Sciatic nerve (tissue), 2 donors: ENCODE data around the gene CADM2. TPM values are rescaled to one million over a fixed set of nuclear protein-coding genes. Genes with fewer than 3 reads are reported as not detected.

Experiments used
- ATAC-seq: fragments of 200-7000 bp; cut with Tn5 transposase; one replicate; pipeline ENCODE4 v1.9.1; 2020; ENCODE audit warnings: mild to moderate bottlenecking, moderate library complexity
- DNase-seq: peaks from one replicate; pipeline ENCODE4 v3.0.0-alpha.2; 2020; ENCODE audit warnings: low spot score
- intact Hi-C: fragments of 100-400 bp; cut with DNase I; formaldehyde crosslinking; loops from one replicate; pipeline ENCODE4 v1.14.2; 2022
- total RNA-seq: library from RNA; stranded (reverse); fragmentation: NEBNext Ultra II Directional; extraction: Animal tissue kit (Norgen Biotek cat#: 25700); gene quantifications from one replicate; pipeline ENCODE4 v1.2.1, GENCODE V29; 2021
- donor health status: DM: no; HTN: no; CAD: no.
- donor health status: DM: no; HTN: no; CAD: no.

CADM2 gene
- total RNA-seq, 1 donor from 2014 or later, result 60.8 TPM

- ATAC-seq (no peak), DNase-seq (no peak)
- intact Hi-C loops, result no loop called here
Measured at GRCh38 chr3:84980011-84980410, 21.2 kb downstream of the CADM2 start.

DNA sequence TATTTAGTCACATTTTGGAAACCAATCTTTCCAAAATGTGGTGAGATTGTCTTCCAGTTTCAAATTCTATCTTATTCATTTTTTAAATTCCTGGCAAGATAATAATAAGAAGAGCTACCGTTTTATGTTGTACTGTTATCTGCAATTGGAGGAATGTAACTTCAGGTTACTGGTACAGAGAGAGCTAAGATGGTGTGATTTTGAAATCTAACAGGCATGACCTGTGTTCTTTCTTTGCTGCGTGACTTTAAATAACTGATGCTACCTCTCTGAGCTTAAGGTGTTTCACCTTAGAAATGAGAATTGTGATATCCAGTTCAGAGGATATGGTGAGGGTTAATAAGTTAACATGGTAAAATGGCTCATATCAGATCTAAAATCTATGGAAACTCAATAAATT is 21.7 kb downstream of the CADM2 start:
- intact Hi-C loops, result no loop called here
- DNase-seq (no peak), ATAC-seq (no peak)

DNA sequence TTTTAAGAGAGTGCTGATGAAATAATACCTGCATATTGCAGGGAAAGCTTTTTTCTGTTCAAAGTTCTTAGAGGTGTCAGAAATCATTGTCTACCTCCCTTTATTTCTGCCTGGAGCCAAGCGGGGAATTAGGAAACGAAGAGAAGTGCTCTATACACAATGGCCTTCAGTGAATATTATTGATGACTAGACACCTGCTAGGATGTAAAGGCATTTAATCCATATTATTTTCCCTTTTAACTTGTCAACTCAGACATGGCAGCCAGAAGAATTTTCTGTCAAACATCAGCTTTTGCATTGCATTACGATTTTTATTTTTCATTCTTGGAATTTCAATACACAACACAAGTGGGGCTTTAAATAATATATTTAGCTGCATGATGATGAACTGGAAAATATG is 24.7 kb downstream of the CADM2 start:
- no peak for ATAC-seq
- intact Hi-C loops, result no loop called here
- DNase-seq, result no peak

DNA sequence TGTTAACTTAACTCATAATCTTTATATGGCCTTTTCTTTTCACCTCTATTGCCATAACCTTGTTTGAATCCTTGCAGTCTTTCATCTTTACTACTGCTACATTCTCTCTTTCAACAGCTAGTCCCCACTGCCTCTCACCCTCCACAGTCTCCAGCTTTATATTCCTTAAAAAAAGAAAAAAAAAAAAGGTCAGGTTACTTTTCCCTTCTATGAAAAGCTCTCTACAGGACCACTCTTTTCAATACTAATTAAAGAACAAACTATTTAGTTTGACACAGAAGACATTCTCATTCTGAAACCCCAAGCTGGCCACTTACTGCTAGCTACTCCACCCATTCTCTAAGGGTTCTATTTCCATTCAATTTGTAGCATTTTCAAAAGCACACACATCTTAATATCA is 25.6 kb downstream of the CADM2 start:
- DNase-seq, result no peak
- intact Hi-C loops, result no loop called here

DNA sequence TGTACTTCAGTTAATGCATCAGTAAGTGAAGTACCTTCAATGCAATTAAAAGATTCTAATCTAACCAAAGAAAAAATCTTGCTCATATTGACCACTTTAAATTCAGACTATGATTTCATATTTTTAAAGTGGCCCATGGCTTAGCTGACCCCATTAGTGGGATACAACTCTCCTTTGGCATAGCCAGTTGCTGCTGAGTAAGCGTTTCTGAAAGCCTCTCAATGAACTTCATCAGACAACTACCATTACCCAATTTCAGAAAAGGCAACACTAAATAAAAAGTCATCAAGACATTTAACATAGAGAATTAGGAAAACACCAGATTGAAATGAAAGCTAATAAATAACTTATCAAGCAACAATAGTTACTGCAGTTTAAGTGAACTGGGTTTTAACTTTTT is 27.0 kb downstream of the CADM2 start:
- ATAC-seq (no peak), DNase-seq (no peak)
- intact Hi-C loops, result no loop called here

More for the DNA sequence above, 25.6 kb downstream of the CADM2 start:
- no peak for ATAC-seq

DNA sequence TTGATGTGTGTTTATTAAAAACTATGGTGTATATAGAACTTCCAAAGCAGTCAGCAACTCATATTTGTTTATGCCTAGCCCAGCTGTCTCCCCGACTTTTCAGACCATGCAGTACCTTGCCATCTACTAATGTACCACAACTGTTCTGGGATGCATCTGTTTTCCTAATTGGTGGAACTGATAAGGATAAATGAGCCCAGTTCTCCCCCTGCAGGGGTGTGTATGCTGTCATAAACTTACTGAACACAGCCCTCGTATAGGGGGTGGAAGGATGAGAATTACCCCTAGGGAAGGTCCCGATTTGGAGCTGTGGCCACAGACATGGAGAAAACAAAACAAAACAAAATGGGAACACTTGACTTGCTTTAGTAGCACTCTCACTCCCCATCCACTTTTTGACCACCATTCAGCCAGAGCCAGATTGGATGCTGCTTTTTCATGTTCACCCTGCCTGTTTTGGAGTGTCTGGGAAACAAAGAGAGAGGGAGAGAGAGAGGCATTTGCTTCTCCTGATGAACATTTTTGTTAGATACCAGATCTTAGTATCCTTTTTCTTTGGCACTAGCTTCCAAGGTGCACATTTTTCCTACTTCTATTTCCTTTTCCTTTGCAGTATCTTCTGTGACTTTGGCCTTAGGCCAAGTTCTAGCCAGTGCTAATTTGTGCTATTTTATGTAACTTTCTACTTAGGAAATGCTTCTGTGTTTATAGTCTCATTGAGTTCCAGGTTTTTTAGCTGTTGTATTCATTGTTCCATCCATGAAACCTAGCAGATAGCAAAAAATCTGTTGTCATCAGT is 29.1 kb downstream of the CADM2 start:
- ATAC-seq, result no peak
- intact Hi-C loops, result no loop called here
- DNase-seq, result no peak

- DNase-seq (no peak), ATAC-seq (no peak)
- intact Hi-C loops, result no loop called here
Measured at GRCh38 chr3:84989102-84989501, 30.3 kb downstream of the CADM2 start.

- no peak for ATAC-seq
- intact Hi-C loops, result no loop called here
Measured at GRCh38 chr3:84991422-84991900, 32.7 kb downstream of the CADM2 start.

GRCh38 chr3:84993956-84994355 is 35.2 kb downstream of the CADM2 start:
- no peak for ATAC-seq
- intact Hi-C loops, result no loop called here
- DNase-seq, result no peak

More at GRCh38 chr3:84991422-84991900, 32.7 kb downstream of the CADM2 start:
- DNase-seq, result no peak

GRCh38 chr3:84998545-84998944 is 39.8 kb downstream of the CADM2 start:
- DNase-seq, result no peak
- intact Hi-C loops, result no loop called here
- no peak for ATAC-seq

- no peak for ATAC-seq
- no peak for DNase-seq
- intact Hi-C loops, result no loop called here
Measured at GRCh38 chr3:85003479-85003878, 44.7 kb downstream of the CADM2 start.

DNA sequence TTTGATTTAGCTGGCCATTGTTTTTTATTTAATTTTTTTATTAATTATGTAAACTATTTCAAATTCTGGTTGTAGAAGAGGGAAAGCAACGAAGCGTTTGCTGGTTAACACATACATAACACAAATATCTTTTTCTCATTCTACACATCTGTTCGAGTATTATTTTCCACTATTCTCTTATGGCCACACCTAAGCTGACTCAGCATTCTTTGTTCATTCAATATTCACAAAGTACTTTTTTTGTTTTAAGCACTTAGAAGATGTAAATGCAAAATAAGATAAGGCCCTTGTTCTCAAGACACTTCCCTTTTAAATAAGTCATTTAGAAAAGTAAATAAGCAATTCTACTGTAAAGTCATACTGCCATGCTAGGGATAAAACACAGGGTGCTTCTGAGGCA is 45.4 kb downstream of the CADM2 start:
- no peak for ATAC-seq
- intact Hi-C loops, result no loop called here
- no peak for DNase-seq

GRCh38 chr3:85005946-85006345 is 47.2 kb downstream of the CADM2 start:
- DNase-seq (no peak), ATAC-seq (no peak)
- intact Hi-C loops, result no loop called here

- intact Hi-C loops, result no loop called here
- DNase-seq (no peak), ATAC-seq (peak; percentile 44)
Measured at GRCh38 chr3:85007195-85008094, 48.7 kb downstream of the CADM2 start.

DNA sequence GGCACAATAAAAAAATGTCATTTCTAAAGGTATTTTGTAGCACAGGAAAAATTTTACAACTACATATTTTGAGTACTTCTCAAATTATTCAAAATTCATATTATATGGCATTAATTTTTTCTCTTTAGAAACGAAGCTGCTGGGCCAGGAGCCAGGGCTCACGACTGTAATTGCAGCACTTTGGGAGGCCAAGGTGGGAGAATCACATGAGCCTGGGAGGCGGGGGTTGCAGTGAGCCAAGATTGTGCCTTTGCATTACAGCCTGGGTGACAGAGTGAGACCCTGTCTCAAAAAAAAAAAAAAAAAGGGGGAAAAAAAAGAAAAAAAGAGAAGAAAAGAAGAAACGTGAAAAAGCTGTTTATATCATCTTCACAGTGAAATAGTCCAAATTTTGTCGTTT is 62.0 kb downstream of the CADM2 start:
- intact Hi-C loops, result no loop called here
- no peak for ATAC-seq
- DNase-seq, result no peak

- DNase-seq (no peak), ATAC-seq (no peak)
- intact Hi-C loops, result no loop called here
Measured at GRCh38 chr3:85030052-85030451, 71.3 kb downstream of the CADM2 start.

DNA sequence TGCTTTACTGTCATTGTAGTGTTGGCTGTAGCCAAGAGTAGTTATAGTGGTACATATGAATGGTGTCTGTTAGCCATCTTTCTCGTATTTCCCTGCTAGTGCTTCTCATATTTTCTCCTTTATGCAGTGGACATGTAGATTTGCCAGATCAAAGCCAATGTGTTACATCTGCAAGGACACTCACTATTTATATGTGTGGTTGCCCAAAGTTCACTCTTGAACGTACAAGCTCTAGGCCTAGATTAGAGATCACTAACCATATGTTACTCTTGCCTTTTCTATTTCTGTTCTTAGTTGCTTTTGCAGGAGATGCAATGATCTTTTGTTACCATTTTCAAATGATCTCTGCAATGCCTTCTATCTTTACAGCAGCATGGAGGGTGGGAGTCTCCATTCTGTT is 78.4 kb downstream of the CADM2 start:
- intact Hi-C loops, result no loop called here
- ATAC-seq, result no peak
- DNase-seq, result no peak

DNA sequence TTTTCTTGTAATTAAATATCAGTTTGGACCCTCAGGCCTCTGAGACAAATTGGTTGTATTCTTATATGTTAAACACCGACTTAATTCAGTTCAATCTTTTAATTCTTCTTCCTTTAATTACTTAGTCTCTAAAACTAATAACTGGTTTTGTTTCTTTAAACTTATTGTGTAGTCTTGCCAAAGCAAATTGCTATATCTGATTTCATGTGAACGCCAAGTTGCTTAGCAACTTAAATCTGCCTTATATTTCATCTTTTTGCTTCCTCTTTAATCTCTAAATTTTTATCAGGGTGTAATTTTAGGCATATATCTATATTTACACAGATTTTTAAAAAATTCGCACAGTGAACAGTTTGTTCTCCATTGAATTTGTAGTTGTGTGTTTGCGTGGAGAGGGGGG is 82.2 kb downstream of the CADM2 start:
- intact Hi-C loops, result no loop called here
- ATAC-seq (no peak), DNase-seq (no peak)

DNA sequence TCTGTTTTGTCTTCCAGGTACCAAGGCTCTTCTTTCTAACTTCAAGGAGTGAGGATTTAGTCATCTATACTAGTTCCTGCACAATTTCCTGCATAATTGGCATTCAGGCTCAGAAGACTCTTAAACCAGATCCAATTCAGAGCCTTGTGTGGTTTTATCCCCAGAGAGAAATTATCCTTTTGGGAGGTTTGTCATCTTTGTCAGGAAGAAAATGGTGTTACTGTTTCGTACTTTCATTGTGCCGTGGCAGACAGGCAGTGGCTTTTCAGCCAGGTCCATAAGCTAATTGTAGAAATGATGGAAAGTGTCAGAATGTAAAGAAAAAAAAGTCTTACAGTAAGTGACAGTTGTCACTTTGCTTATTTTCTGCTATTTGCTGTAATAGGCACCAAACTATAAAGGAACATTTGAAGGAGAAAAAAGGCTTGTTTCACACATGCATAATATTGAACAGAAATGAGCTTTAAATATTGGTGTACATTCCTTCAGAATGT is 82.8 kb downstream of the CADM2 start:
- intact Hi-C loops, result no loop called here
- ATAC-seq (no peak), DNase-seq (no peak)

- no peak for ATAC-seq
- DNase-seq, result no peak
- intact Hi-C loops, result no loop called here
Measured at GRCh38 chr3:85050821-85051220, 92.0 kb downstream of the CADM2 start.
